Astrocyte (in vitro differentiated cells and primary cell): ENCODE data around the gene PEBP1. TPM values are rescaled to one million over a fixed set of nuclear protein-coding genes. Genes with fewer than 3 reads are reported as not detected.

Experiments
- DNase-seq: peaks from one replicate; pipeline ENCODE4 v3.0.0-alpha.2; 2010; ENCODE audit warnings: low read depth
- FAIRE-seq: peaks from 2 replicates; lab custom pipeline; 2011; peaks lifted over from hg19 to GRCh38; lab: Jason Lieb, UNC
- H2AFZ ChIP-seq: 2 replicates; pipeline ENCODE4 v1.6.0; 2012; ENCODE audit warnings: low read depth, low read length, inconsistent platforms
- H3K27ac ChIP-seq: 2 replicates; pipeline ENCODE4 v1.5.1; 2011; ENCODE audit warnings: low read depth, low read length, inconsistent platforms
- H3K27me3 ChIP-seq: 2 replicates; pipeline ENCODE4 v1.6.0; 2011; ENCODE audit warnings: low read length, inconsistent platforms; ENCODE audit not compliant: insufficient read depth
- H3K36me3 ChIP-seq: 2 replicates; pipeline ENCODE4 v1.5.1; 2011; ENCODE audit warnings: low read length, inconsistent platforms; ENCODE audit not compliant: insufficient read depth
- H3K4me1 ChIP-seq: 2 replicates; pipeline ENCODE4 v1.5.1; 2011; ENCODE audit warnings: low read length, inconsistent platforms; ENCODE audit not compliant: insufficient read depth
- H3K4me2 ChIP-seq: 2 replicates; pipeline ENCODE4 v1.6.0; 2012; ENCODE audit warnings: low read length, inconsistent platforms
- H3K4me3 ChIP-seq: 2 replicates; pipeline ENCODE4 v1.5.1; 2011; ENCODE audit warnings: low read depth, mild to moderate bottlenecking, low read length, inconsistent platforms; ENCODE audit not compliant: insufficient read depth
- H3K79me2 ChIP-seq: 2 replicates; pipeline ENCODE4 v1.6.0; 2012; ENCODE audit warnings: mild to moderate bottlenecking, low read length, inconsistent platforms; ENCODE audit not compliant: insufficient read depth
- H3K9ac ChIP-seq: 2 replicates; pipeline ENCODE4 v1.6.0; 2012; ENCODE audit warnings: mild to moderate bottlenecking, low read length, inconsistent platforms
- H3K9me3 ChIP-seq: 2 replicates; pipeline ENCODE4 v1.5.1; 2012; ENCODE audit warnings: low read depth, mild to moderate bottlenecking, low read length, inconsistent platforms; ENCODE audit not compliant: insufficient read depth
- H4K20me1 ChIP-seq: 2 replicates; pipeline ENCODE4 v1.6.0; 2012; ENCODE audit warnings: low read length, inconsistent platforms; ENCODE audit not compliant: insufficient read depth
- H3K27ac Mint-ChIP-seq: one replicate; pipeline ENCODE4 v1.8.0; 2021; ENCODE audit warnings: mild to moderate bottlenecking, mixed read lengths; ENCODE audit not compliant: unreplicated experiment
- H3K27me3 Mint-ChIP-seq: one replicate; pipeline ENCODE4 v1.8.0; 2021; ENCODE audit warnings: low read depth, mixed read lengths; ENCODE audit not compliant: unreplicated experiment
- H3K36me3 Mint-ChIP-seq: one replicate; pipeline ENCODE4 v1.8.0; 2021; ENCODE audit warnings: low read depth, mixed read lengths; ENCODE audit not compliant: unreplicated experiment
- H3K4me1 Mint-ChIP-seq: one replicate; pipeline ENCODE4 v1.8.0; 2021; ENCODE audit warnings: low read depth, mixed read lengths; ENCODE audit not compliant: unreplicated experiment
- H3K4me3 Mint-ChIP-seq: one replicate; pipeline ENCODE4 v1.8.0; 2021; ENCODE audit warnings: mild to moderate bottlenecking, moderate library complexity, mixed read lengths; ENCODE audit not compliant: unreplicated experiment
- H3K9me3 Mint-ChIP-seq: one replicate; pipeline ENCODE4 v1.8.0; 2021; ENCODE audit warnings: mild to moderate bottlenecking, mixed read lengths; ENCODE audit not compliant: unreplicated experiment
- CTCF ChIP-seq: IDR thresholded peaks from 2 replicates; pipeline ENCODE4 v1.5.1; 2011; ENCODE audit warnings: low read depth, mild to moderate bottlenecking, inconsistent platforms, low read length, moderate library complexity; ENCODE audit not compliant: insufficient read depth
- EZH2 ChIP-seq: IDR thresholded peaks from 2 replicates; pipeline ENCODE4 v1.6.1; 2012; ENCODE audit warnings: mild to moderate bottlenecking, low read length, inconsistent platforms; ENCODE audit not compliant: insufficient read depth
- total RNA-seq: library from RNA; stranded (reverse); gene quantifications from 2 replicates; pipeline ENCODE4 v1.2.1, GENCODE V29; 2021

Gene PEBP1
- total RNA-seq, 1 donor from 2014 or later, result 160 TPM

DNA sequence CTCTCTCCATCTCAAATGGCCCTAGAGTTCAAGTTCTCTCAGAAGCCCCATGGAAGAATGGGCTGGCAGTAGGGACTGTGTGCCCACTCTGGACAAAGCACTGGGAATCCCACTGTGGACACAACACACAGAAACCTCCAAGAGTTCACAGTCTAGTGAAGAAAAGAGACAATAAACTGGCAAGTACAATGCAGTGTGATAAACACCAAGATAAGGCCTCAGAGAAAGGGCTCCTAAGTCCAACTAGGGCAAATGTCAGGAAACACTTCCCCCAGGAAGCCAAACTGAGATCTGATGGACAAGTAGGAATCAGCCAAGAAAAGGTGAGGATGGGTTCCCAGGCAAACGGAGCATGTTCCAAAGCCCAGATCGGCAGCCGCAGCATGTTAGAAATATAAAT lies 37.5 kb upstream of the PEBP1 start:
- peaks cover 6% of the 10 kb centered on the region for H3K4me1 Mint-ChIP-seq
- Histone ChIP-seq H4K20me1 (no peaks in the 10 kb centered on the region), H3K4me3 (no peak overlapping the region), H3K27ac (no peak overlapping the region), H3K27me3 (no peaks in the 10 kb centered on the region), H3K36me3 (no peaks in the 10 kb centered on the region), H3K9ac (no peak overlapping the region), H3K4me1 (no peaks in the 10 kb centered on the region), H3K9me3 (no peaks in the 10 kb centered on the region), H3K79me2 (no peaks in the 10 kb centered on the region), H2AFZ (no peak overlapping the region), H3K4me2 (no peak overlapping the region)
- no peaks in the 10 kb centered on the region for H3K27me3 Mint-ChIP-seq
- DNase-seq (no peak), FAIRE-seq (no peak)
- H3K27ac Mint-ChIP-seq, result no peak overlapping the region
- H3K4me3 Mint-ChIP-seq, result no peak overlapping the region
- TF ChIP-seq CTCF, result no peak
- no peak for TF ChIP-seq EZH2
- peaks cover 2% of the 10 kb centered on the region for H3K36me3 Mint-ChIP-seq
- H3K9me3 Mint-ChIP-seq, result no peaks in the 10 kb centered on the region

- no peak overlapping the region for H3K27ac Mint-ChIP-seq
- H3K4me3 Mint-ChIP-seq, result no peak overlapping the region
- H3K36me3 Mint-ChIP-seq, result peaks cover 2% of the 10 kb centered on the region
Measured at GRCh38 chr12:118098911-118099671, 36.8 kb upstream of the PEBP1 start.

More at GRCh38 chr12:118098911-118099671, 36.8 kb upstream of the PEBP1 start:
- Histone ChIP-seq H3K36me3 (no peaks in the 10 kb centered on the region), H4K20me1 (no peaks in the 10 kb centered on the region), H3K9ac (no peak overlapping the region), H3K27ac (no peak overlapping the region), H3K27me3 (no peaks in the 10 kb centered on the region), H3K4me2 (no peak overlapping the region), H2AFZ (no peak overlapping the region), H3K4me1 (no peaks in the 10 kb centered on the region), H3K9me3 (no peaks in the 10 kb centered on the region), H3K4me3 (no peak overlapping the region), H3K79me2 (no peaks in the 10 kb centered on the region)
- Mint-ChIP-seq H3K27me3 (no peaks in the 10 kb centered on the region), H3K4me1 (peaks cover 6% of the 10 kb centered on the region), H3K9me3 (no peaks in the 10 kb centered on the region)
- DNase-seq, result no peak
- TF ChIP-seq EZH2, result no peak
- TF ChIP-seq CTCF, result no peak
- FAIRE-seq, result no peak
